ENCODE data around the gene OR6Q1.

Gene OR6Q1

GRCh38 chr11:58047818-58048217 lies 17.1 kb downstream of the OR6Q1 start:
- Histone ChIP-seq H3K4me3 (ENCODE audit: insufficient read depth, low read depth, low read length, poor library complexity, severe bottlenecking) (no peak overlapping the region), H3K27me3 (replicated peaks; ENCODE audit: control insufficient read depth, insufficient read depth, low read length, poor library complexity, severe bottlenecking) (no peaks in the 10 kb centered on the region), H3K27ac (ENCODE audit: insufficient read depth, low read length, poor library complexity, severe bottlenecking) (no peak overlapping the region), H3K9me3 (ENCODE audit: control insufficient read depth, low read length) (no peaks in the 10 kb centered on the region), H3K36me3 (ENCODE audit: control insufficient read depth, insufficient read depth, low read length) (no peaks in the 10 kb centered on the region), H3K4me1 (ENCODE audit: control insufficient read depth, insufficient read depth, low read length, poor library complexity, severe bottlenecking) (no peaks in the 10 kb centered on the region)
- DNase-seq: no peak

DNA sequence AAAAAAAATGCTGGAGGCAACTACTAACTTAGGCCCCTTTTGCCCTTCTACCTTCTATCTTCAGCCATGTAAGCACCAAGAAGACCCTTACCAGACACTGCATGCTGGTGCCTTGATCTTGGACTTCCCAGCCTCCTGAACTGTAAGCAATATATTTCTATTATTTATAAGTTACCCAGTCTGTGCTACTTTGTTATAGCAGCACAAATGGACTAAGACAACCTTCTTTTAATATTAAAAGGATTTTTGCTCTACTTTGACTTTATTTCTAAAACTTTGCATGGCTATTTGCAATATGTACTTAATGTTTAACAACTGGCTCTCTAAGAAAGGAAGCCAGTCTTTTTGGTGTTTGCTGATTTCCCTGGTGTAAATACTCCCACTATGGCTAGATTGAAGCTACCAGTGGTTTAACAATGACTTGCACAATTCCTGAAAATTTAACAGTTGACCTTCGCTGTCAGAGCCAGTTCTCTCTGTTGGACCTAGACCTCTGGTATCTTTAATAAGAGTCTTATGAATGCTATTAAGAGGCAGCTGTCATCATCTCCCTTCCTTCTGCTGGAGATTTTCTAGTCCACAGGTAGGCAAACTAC lies 25.2 kb downstream of the OR6Q1 start:
- H3K36me3 ChIP-seq (ENCODE audit: control insufficient read depth, insufficient read depth, low read length): no peaks in the 10 kb centered on the region
- H3K27ac ChIP-seq (ENCODE audit: insufficient read depth, low read length, poor library complexity, severe bottlenecking): no peak overlapping the region
- H3K4me1 ChIP-seq (ENCODE audit: control insufficient read depth, insufficient read depth, low read length, poor library complexity, severe bottlenecking): no peaks in the 10 kb centered on the region
- H3K27me3 ChIP-seq (replicated peaks; ENCODE audit: control insufficient read depth, insufficient read depth, low read length, poor library complexity, severe bottlenecking): no peaks in the 10 kb centered on the region
- H3K9me3 ChIP-seq (ENCODE audit: control insufficient read depth, low read length): no peaks in the 10 kb centered on the region
- no peak overlapping the region for H3K4me3 ChIP-seq (ENCODE audit: insufficient read depth, low read depth, low read length, poor library complexity, severe bottlenecking)
- no peak for DNase-seq

DNA sequence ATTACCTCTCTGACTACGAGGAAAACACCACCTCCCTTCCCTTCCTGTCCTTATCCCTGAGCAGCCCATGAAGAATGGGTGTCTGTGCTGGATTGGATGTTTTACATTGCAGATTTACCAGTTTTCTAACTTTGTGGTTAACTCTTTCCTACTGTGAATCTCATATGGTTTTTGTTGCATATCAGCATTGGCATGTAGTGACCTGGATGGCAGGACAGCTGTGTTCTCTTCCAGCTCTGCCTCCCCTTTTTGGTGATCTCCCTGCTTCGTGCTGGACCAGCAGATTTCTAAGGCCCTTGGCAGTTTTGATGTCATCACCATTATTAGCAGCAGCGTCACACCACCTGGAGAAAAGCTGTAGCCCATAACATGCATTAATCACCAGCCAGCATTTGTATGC lies 26.7 kb downstream of the OR6Q1 start:
- Histone ChIP-seq H3K9me3 (ENCODE audit: control insufficient read depth, low read length) (no peaks in the 10 kb centered on the region), H3K36me3 (ENCODE audit: control insufficient read depth, insufficient read depth, low read length) (no peaks in the 10 kb centered on the region), H3K4me3 (ENCODE audit: insufficient read depth, low read depth, low read length, poor library complexity, severe bottlenecking) (no peak overlapping the region), H3K4me1 (ENCODE audit: control insufficient read depth, insufficient read depth, low read length, poor library complexity, severe bottlenecking) (no peaks in the 10 kb centered on the region), H3K27me3 (replicated peaks; ENCODE audit: control insufficient read depth, insufficient read depth, low read length, poor library complexity, severe bottlenecking) (no peaks in the 10 kb centered on the region), H3K27ac (ENCODE audit: insufficient read depth, low read length, poor library complexity, severe bottlenecking) (no peak overlapping the region)
- no peak for DNase-seq

DNA sequence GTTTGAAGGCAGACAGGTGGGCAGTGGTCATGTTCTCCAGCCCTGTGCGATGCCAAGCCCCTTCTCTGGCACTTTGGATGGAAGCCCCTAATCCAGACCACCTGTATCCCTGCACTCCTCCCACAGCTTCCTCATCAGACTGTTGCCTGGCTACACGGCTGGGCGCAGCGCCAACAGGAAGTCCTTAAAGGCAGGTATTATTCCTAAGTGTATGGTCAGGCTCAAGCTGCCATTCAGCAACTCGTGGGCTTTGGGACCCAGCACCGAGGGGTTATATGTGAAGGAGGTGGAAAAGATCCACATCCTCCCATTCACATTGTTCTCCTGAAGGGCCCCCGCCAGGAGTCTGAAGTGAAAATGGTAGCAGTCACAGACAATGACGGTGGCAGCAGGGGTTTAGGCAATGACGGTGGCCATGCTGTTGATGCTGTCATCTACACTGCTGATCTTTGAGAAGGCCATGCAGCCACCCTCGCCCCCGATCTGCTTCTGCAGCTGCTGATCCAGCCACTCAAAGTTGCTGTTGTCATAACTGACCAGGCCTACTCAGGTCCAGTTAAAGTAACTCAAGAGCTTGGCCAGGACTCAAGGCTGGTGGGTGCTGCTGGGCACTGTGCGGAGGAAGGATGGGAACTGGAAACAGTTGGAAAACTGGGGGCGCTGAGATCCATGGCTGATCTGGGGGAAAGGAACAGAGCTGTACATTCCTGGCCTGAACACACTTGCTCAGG lies 27.7 kb downstream of the OR6Q1 start:
- no peaks in the 10 kb centered on the region for H3K4me1 ChIP-seq (ENCODE audit: control insufficient read depth, insufficient read depth, low read length, poor library complexity, severe bottlenecking)
- H3K4me3 ChIP-seq (ENCODE audit: insufficient read depth, low read depth, low read length, poor library complexity, severe bottlenecking): no peak overlapping the region
- no peak for DNase-seq
- H3K36me3 ChIP-seq (ENCODE audit: control insufficient read depth, insufficient read depth, low read length): no peaks in the 10 kb centered on the region
- H3K27me3 ChIP-seq (replicated peaks; ENCODE audit: control insufficient read depth, insufficient read depth, low read length, poor library complexity, severe bottlenecking): no peaks in the 10 kb centered on the region
- H3K27ac ChIP-seq (ENCODE audit: insufficient read depth, low read length, poor library complexity, severe bottlenecking): no peak overlapping the region
- H3K9me3 ChIP-seq (ENCODE audit: control insufficient read depth, low read length): no peaks in the 10 kb centered on the region

GRCh38 chr11:58059007-58059350 lies 28.2 kb downstream of the OR6Q1 start:
- Histone ChIP-seq H3K4me1 (ENCODE audit: control insufficient read depth, insufficient read depth, low read length, poor library complexity, severe bottlenecking) (no peaks in the 10 kb centered on the region), H3K9me3 (ENCODE audit: control insufficient read depth, low read length) (no peaks in the 10 kb centered on the region), H3K36me3 (ENCODE audit: control insufficient read depth, insufficient read depth, low read length) (no peaks in the 10 kb centered on the region), H3K27ac (ENCODE audit: insufficient read depth, low read length, poor library complexity, severe bottlenecking) (no peak overlapping the region), H3K4me3 (ENCODE audit: insufficient read depth, low read depth, low read length, poor library complexity, severe bottlenecking) (no peak overlapping the region), H3K27me3 (replicated peaks; ENCODE audit: control insufficient read depth, insufficient read depth, low read length, poor library complexity, severe bottlenecking) (no peaks in the 10 kb centered on the region)
- DNase-seq: no peak

- DNase-seq: no peak
- Histone ChIP-seq H3K4me1 (ENCODE audit: control insufficient read depth, insufficient read depth, low read length, poor library complexity, severe bottlenecking) (no peaks in the 10 kb centered on the region), H3K9me3 (ENCODE audit: control insufficient read depth, low read length) (no peaks in the 10 kb centered on the region), H3K27ac (ENCODE audit: insufficient read depth, low read length, poor library complexity, severe bottlenecking) (no peak overlapping the region), H3K27me3 (replicated peaks; ENCODE audit: control insufficient read depth, insufficient read depth, low read length, poor library complexity, severe bottlenecking) (no peaks in the 10 kb centered on the region), H3K4me3 (ENCODE audit: insufficient read depth, low read depth, low read length, poor library complexity, severe bottlenecking) (no peak overlapping the region), H3K36me3 (ENCODE audit: control insufficient read depth, insufficient read depth, low read length) (no peaks in the 10 kb centered on the region)
These were observed 29.8 kb downstream of the OR6Q1 start for GRCh38 chr11:58060535-58060934.

DNA sequence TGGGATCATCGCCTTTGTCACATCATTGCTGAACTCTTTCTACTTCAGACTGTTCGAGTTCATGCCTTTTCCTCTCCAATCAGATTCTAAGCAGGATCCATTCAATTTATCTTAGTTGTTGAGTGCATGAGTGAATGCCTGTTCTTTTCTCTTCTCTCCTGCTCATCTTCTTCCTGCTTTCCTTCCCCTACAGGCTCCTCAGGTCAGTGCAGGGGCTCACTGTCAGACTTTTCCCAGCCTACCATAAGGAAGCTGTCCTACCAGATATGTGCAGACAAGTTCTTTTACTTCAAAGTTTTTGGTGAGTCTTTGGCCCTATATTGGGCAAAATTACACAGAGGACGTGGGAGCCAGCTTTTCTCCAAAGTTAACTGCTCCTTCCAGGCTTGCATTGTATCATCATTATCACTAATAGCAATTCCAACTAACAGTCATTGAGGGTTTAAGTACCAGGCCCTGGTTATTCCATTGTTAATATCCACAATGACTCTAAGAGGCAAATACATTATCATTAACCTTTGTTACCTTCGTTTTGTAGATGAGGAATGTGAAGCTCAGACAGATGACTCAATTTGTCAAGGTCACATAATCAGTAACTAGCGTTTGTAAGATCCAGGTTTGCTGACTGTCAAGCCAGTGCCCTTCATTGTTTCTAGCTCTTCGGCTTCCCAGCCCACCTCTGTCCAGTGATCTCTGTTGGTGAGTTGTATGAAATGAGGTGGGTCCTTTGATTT lies 30.4 kb downstream of the OR6Q1 start:
- Histone ChIP-seq H3K4me3 (ENCODE audit: insufficient read depth, low read depth, low read length, poor library complexity, severe bottlenecking) (no peak overlapping the region), H3K36me3 (ENCODE audit: control insufficient read depth, insufficient read depth, low read length) (no peaks in the 10 kb centered on the region), H3K27me3 (replicated peaks; ENCODE audit: control insufficient read depth, insufficient read depth, low read length, poor library complexity, severe bottlenecking) (no peaks in the 10 kb centered on the region), H3K27ac (ENCODE audit: insufficient read depth, low read length, poor library complexity, severe bottlenecking) (no peak overlapping the region), H3K4me1 (ENCODE audit: control insufficient read depth, insufficient read depth, low read length, poor library complexity, severe bottlenecking) (no peaks in the 10 kb centered on the region), H3K9me3 (ENCODE audit: control insufficient read depth, low read length) (no peaks in the 10 kb centered on the region)
- no peak for DNase-seq

DNA sequence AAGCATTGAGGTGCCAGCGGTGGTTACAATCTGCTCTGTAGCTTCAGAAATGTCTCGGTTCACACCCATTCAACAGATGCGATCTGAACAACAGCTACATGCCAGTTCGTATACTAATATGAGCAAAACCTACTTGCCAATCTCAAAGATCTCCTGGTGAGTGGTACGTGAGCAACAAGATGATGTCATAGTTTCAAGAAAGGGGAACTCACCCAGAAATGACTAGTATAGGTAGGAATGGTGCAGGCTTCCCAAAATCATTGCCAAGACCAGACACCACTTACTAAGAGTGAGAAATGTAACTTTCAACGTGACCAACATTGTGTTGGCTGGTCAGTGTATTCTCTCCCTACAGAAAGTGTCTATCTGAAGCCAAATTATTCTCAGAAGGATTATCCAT lies 31.1 kb downstream of the OR6Q1 start:
- Histone ChIP-seq H3K9me3 (ENCODE audit: control insufficient read depth, low read length) (no peaks in the 10 kb centered on the region), H3K27me3 (replicated peaks; ENCODE audit: control insufficient read depth, insufficient read depth, low read length, poor library complexity, severe bottlenecking) (no peaks in the 10 kb centered on the region), H3K36me3 (ENCODE audit: control insufficient read depth, insufficient read depth, low read length) (no peaks in the 10 kb centered on the region), H3K4me1 (ENCODE audit: control insufficient read depth, insufficient read depth, low read length, poor library complexity, severe bottlenecking) (no peaks in the 10 kb centered on the region), H3K27ac (ENCODE audit: insufficient read depth, low read length, poor library complexity, severe bottlenecking) (no peak overlapping the region), H3K4me3 (ENCODE audit: insufficient read depth, low read depth, low read length, poor library complexity, severe bottlenecking) (no peak overlapping the region)
- DNase-seq: no peak

GRCh38 chr11:58067685-58068084 lies 36.9 kb downstream of the OR6Q1 start:
- no peaks in the 10 kb centered on the region for H3K4me1 ChIP-seq (ENCODE audit: control insufficient read depth, insufficient read depth, low read length, poor library complexity, severe bottlenecking)
- H3K36me3 ChIP-seq (ENCODE audit: control insufficient read depth, insufficient read depth, low read length): no peaks in the 10 kb centered on the region
- no peaks in the 10 kb centered on the region for H3K27me3 ChIP-seq (replicated peaks; ENCODE audit: control insufficient read depth, insufficient read depth, low read length, poor library complexity, severe bottlenecking)
- H3K27ac ChIP-seq (ENCODE audit: insufficient read depth, low read length, poor library complexity, severe bottlenecking): no peak overlapping the region
- H3K4me3 ChIP-seq (ENCODE audit: insufficient read depth, low read depth, low read length, poor library complexity, severe bottlenecking): no peak overlapping the region
- no peak for DNase-seq
- H3K9me3 ChIP-seq (ENCODE audit: control insufficient read depth, low read length): no peaks in the 10 kb centered on the region

GRCh38 chr11:58068655-58069054 lies 37.9 kb downstream of the OR6Q1 start:
- Histone ChIP-seq H3K27me3 (replicated peaks; ENCODE audit: control insufficient read depth, insufficient read depth, low read length, poor library complexity, severe bottlenecking) (no peaks in the 10 kb centered on the region), H3K4me3 (ENCODE audit: insufficient read depth, low read depth, low read length, poor library complexity, severe bottlenecking) (no peak overlapping the region), H3K9me3 (ENCODE audit: control insufficient read depth, low read length) (no peaks in the 10 kb centered on the region), H3K36me3 (ENCODE audit: control insufficient read depth, insufficient read depth, low read length) (no peaks in the 10 kb centered on the region), H3K4me1 (ENCODE audit: control insufficient read depth, insufficient read depth, low read length, poor library complexity, severe bottlenecking) (no peaks in the 10 kb centered on the region), H3K27ac (ENCODE audit: insufficient read depth, low read length, poor library complexity, severe bottlenecking) (no peak overlapping the region)
- no peak for DNase-seq
